Stimulated activated CD8-positive, alpha-beta memory T cell treated with anti-CD3 and anti-CD28 coated beads, Interleukin-7, amount 100 ng/mL, for 24 hours (primary cell): Measurements from ENCODE around the gene VCL.

Experiments
- DNase-seq: peaks from one replicate; pipeline ENCODE4 v3.0.0-alpha.2; 2020; ENCODE audit warnings: low read depth

The VCL gene

GRCh38 chr10:74077416-74077815 lies 79.5 kb downstream of the VCL start:
- no peak for DNase-seq

GRCh38 chr10:74078037-74078436 lies 80.1 kb downstream of the VCL start:
- DNase-seq, result peak; percentile 10

GRCh38 chr10:74079028-74079935 lies 81.4 kb downstream of the VCL start:
- DNase-seq, result no peak

- DNase-seq, result no peak
These were observed 82.1 kb downstream of the VCL start for GRCh38 chr10:74079936-74080590.

- DNase-seq, result no peak
These were observed 83.4 kb downstream of the VCL start for GRCh38 chr10:74081192-74081803.

GRCh38 chr10:74081941-74082718 lies 84.2 kb downstream of the VCL start:
- no peak for DNase-seq

- DNase-seq, result no peak
These were observed 85.4 kb downstream of the VCL start for GRCh38 chr10:74083304-74083703.

- no peak for DNase-seq
These were observed 87.0 kb downstream of the VCL start for GRCh38 chr10:74084955-74085354.

GRCh38 chr10:74086317-74086716 lies 88.4 kb downstream of the VCL start:
- DNase-seq, result no peak

GRCh38 chr10:74088722-74089121 lies 90.8 kb downstream of the VCL start:
- DNase-seq, result no peak

- no peak for DNase-seq
These were observed 94.5 kb downstream of the VCL start for GRCh38 chr10:74092372-74092771.

- DNase-seq, result no peak
These were observed 95.7 kb downstream of the VCL start for GRCh38 chr10:74093530-74094164.

- no peak for DNase-seq
These were observed 96.3 kb downstream of the VCL start for GRCh38 chr10:74094231-74094630.

- no peak for DNase-seq
These were observed 98.9 kb downstream of the VCL start for GRCh38 chr10:74096777-74097176.

- no peak for DNase-seq
These were observed 99.9 kb downstream of the VCL start for GRCh38 chr10:74097776-74098175.

GRCh38 chr10:74099420-74099819 lies 101.5 kb downstream of the VCL start:
- no peak for DNase-seq

GRCh38 chr10:74099836-74100235 lies 101.9 kb downstream of the VCL start:
- DNase-seq, result no peak

GRCh38 chr10:74103560-74104258 lies 105.8 kb downstream of the VCL start:
- no peak for DNase-seq

- no peak for DNase-seq
These were observed 106.6 kb downstream of the VCL start for GRCh38 chr10:74104480-74104879.

GRCh38 chr10:74104996-74105395 lies 107.1 kb downstream of the VCL start:
- no peak for DNase-seq

- no peak for DNase-seq
These were observed 109.5 kb downstream of the VCL start for GRCh38 chr10:74107391-74107790.
